NCI-H2171 treated with DMSO at 0.1 percent for 48 hours (cell line): ENCODE data around the gene C16orf87.
A peak's percentile ranks its signal among the peaks of the same experiment; 100 is the strongest.
"Not testable (repeated sequence)": the region's sequence is repeated elsewhere in the genome, so short reads cannot be mapped to it uniquely, and the experiment has no call there.

Experiments
- DNase-seq: peaks from one replicate; lab custom pipeline; 2025; lab: John Stamatoyannopoulos, UW

C16orf87 gene

GRCh38 chr16:46830902-46831647, at the start of gene C16orf87:
TSS of gene C16orf87 (minus strand) at chr16:46831180. CDS start at chr16:46831149, 31 bp downstream.
- DNase-seq, result peak; percentile 91

DNA sequence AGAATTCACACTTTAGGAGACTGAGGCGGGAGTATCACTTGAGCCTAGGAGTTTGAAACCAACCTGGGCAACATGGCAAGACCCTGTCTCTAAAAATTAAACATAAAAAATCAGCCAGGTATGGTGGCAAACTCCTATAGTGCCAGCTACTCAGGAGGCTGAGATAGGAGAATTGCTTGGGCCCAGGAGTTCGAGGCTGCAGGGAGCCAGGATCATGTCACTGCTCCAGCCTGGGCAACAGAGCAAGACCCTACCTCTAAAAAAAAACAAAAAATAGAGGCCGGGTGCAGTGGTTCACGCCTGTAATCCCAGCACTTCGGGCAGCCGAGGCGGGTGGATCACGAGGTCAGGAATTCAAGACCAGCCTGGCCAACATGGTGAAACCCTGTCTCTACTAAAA, 44.3 kb upstream of the C16orf87 start:
- DNase-seq, result no peak

GRCh38 chr16:46873201-46873600, 42.2 kb upstream of the C16orf87 start:
- no peak for DNase-seq

GRCh38 chr16:46871597-46871996, 40.6 kb upstream of the C16orf87 start:
- no peak for DNase-seq

GRCh38 chr16:46868891-46869290, 37.9 kb upstream of the C16orf87 start:
- DNase-seq, result not testable (repeated sequence)

- not testable (repeated sequence) for DNase-seq
Measured at GRCh38 chr16:46867486-46867885, 36.5 kb upstream of the C16orf87 start.

DNA sequence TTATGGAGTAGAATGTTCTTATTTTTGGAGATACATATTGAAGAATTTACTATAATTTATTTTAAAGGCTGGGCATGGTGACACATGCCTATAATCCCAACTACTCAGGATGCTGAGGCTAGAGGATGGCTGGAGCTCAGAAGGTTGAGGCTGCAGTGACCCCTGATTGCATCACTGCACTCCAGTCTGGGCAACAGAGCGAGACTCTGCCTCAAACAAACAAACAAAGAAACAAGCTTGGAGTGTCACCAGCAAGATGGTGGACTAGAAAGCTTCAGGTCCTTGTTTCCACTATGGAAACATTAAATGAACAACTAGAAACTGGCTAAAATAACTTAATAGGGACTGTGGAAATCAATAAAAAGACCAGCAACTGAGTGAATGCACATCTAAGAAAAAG, 35.3 kb upstream of the C16orf87 start:
- no peak for DNase-seq

GRCh38 chr16:46862555-46863447, 31.8 kb upstream of the C16orf87 start:
- DNase-seq, result no peak

DNA sequence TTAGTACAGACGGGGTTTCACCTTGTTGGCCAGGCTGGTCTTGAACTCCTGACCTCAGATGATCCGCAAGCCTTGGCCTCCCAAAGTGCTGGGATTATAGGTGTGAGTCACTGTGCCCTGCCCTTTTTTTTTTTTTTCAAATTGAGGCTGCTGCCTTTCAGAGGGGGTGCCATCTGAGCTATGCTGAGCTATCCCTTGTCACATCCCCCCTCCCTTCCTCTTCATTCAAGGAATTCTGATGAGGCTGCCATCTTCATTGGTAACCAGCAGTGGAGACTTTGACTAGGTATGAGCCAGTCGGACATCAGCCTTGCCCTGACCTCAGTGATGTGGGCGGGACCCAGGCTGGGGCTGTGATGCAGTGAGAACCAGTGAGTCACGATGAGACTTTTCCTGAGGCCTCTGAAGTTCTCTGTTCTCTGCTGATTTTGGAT, 28.8 kb upstream of the C16orf87 start:
- DNase-seq, result no peak

DNA sequence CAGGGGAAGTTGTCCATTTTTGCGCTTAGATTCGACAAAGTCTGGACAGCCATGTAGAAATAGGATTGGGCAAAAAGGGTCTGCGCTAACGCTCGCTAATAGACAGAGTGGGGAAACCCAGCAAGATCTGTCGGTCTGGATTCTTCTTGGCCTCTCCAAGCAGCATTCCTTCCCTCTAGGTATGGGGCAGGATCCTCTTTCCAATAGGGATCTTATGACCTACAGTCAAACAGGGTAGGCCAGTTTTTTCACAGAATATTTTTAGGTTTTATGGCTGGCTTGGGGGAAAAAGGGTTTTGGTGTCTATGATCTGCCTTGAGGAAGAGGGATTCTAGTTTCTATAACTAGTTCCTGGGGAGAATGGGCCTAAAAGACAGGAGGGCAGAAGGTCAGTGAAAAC, 27.2 kb upstream of the C16orf87 start:
- DNase-seq, result no peak

DNA sequence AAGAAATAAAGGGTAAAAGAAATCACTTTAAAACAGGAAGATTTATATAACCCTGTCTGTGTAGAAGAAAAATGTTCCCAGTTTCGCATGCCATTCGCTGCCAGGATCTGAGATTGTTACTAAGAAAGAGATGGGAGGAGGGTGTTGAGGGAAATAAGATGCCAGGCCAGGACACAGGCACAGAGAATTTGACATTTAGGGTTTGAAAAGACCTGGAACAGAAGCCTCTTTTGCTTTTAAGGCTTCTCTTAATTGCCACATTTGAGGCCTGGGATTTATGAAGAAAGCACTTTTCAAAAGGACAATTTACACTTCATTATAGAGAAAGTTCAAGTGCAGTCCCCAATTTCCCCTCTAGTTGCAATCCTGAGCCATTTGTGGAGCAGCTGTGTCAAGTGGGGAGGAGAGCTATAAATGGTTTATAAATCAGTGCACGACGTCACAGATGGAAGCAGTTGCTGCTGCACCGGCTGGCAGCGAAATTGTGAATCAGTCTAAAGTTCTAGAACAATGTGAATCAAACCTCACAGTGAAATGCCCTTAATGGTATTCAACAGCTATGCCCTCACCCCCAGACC, 26.5 kb upstream of the C16orf87 start:
- peak; percentile 61 for DNase-seq

GRCh38 chr16:46855389-46855788, 24.4 kb upstream of the C16orf87 start:
- DNase-seq, result no peak

DNA sequence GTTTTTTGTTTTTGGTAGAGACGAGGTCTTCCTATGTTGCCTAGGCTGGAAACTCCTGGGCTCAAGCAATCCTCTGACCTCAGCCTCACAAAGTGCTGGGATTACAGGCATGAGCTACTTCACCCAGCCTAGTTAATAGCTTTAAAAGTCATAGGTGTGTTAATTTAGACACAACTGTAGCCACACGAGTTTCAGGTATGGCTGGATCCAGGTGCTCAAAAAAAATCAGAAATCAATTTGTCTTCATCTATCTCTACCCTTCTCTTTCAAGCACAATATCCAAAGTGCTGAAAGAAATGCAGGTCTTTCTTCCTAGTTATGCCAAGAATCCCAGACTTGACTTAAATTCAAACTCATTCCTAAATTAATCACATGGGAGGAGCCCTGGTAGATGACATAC, 23.9 kb upstream of the C16orf87 start:
- no peak for DNase-seq

DNA sequence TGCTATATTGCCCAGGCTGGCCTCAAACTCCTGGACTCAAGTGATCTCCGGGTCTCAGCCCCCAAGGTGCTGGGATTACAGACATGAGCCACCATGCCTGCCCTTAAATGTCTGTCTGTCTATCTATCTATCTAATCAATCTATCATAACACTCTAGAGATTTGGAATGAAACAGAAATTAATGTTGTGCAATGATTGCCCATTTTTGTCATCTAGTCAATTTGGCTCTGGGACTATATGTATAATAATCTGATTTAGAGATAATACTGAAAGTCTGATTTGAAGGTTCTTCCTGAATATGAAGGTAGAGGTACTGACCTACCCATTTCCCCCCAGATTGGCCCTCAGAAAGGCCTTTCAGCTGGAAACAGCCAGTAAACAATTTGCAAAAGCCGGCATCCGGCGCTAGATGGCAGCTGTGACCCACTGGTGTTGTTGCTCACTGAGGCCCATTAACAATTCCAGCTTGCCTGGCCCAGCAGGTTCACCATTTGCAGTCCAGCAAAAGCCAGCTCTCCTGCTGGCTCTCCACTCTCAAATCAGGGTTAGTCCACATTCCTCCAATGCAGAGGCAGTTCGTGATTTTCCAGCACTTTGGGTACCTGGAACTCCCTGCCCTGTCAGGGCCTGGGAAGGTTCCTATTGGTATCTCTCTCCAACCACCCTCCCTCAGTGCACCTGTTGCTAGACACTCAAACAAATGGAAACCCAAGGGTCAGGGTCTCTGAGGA, 22.9 kb upstream of the C16orf87 start:
- peak; percentile 21 for DNase-seq

GRCh38 chr16:46852130-46852529, 21.1 kb upstream of the C16orf87 start:
- no peak for DNase-seq

DNA sequence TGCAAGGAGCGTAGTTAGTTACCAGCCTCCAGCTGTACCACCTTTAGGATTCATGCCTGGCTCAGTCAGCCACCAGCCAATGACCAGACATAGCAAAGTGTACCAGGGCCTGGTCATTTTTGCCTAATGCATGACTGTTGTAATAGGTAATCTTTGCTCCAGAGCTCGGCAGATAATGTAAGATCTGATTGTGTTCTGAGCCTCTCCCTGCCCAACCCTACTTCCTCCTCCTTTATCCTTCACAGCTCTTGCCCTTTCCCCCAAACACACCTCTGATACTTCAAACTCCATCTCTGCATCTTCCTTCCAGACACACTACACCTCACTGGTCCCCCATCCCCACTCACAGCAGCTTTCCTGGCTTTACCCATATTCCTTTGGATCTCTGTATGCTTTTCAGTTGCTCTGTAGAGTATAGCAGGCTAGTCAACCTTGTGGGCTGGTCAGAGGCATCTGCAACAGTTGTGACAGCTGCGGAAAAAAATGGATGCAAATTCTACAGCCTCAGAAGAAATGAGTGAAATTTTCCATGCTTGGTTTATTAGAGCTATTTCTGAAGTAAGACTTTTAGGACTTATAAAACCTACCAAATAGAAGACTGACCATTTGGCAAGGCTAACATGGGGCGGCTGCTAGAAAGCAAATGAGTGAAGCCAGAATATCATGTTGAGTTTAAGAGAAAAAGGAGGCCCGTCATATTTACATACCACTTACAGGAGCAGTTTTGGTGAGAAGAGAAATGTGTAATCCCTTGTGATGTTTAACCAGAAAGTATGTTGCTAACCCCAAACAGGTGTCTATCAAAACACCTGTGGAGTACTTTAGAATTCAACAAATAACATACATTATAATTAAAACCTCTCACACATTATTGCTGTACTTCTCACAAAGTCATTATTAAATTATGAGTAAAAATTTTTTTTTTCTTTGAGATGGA, 19.9 kb upstream of the C16orf87 start:
- DNase-seq, result no peak

DNA sequence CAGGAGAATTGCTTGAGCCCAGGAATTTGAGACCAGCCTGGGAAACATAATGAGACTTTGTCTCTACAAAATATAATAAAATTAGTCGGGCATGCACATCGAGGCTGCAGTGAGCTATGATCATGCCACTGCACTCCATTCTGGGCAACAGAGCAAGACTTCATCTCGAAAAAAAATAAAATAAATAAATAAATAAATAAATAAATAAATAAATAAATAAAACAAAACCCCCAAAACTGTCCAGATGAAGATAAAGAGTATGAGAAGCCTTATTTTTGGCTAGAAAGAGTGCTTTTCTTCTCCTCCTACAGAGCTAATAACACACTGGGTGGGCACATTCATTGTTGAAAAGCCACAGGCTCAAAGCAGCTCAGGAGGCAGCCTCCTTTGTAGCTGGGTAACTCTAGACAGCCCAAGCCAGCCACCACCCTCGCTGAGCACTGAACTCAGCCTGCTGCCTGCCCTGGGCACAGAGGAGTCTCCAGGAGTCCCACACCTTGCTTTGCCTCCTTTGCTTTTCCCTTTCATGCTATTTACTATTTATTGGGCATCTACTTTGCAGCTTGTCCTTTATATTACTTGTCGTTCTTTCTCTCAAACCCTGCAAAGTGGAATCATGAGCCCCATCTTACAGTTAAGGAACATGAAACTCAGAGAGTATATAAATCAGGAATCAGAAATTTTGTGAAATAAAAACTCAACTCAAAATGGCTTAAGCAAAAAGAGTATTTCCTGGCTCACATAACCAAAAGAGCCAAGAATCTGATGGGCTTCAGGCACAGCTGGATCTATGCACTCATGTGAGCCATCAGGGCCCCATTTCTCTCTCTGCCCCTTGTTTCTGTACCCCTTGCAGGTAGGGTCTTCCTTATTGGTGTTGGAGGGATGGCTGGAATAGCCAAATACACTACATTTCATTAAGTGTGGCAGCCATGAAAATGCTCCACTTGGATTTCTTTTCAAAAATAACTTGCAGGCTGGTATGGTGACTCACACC, 18.1 kb upstream of the C16orf87 start:
- DNase-seq, result no peak

GRCh38 chr16:46845952-46846351, 15.0 kb upstream of the C16orf87 start:
- DNase-seq, result no peak

DNA sequence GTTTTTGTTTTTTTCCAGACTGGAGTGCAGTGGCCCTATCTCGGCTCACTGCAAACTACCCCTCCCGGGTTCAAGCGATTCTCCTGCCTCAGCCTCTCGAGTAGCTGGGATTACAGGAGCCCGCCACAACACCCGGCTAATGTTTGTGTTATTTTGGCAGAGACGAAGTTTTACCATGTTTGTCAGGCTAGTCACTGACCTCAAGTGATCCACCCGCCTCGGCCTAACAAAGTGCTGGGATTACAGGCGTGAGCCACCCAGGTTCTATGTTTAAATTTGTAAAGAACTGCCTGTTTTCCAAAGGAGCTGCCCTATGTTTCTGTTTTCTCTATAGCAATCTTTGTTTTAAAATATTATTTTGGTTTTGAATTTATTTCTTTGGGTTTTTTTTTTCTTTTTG, 13.8 kb upstream of the C16orf87 start:
- no peak for DNase-seq
